Kidney epithelial cell (primary cell): ENCODE measurements around the gene MTAP. TPM values are rescaled to one million over a fixed set of nuclear protein-coding genes. Genes with fewer than 3 reads are reported as not detected.

Experiments used
- DNase-seq: peaks from one replicate; pipeline ENCODE4 v3.0.0-alpha.2; 2010; ENCODE audit warnings: low read depth
- H3K27me3 ChIP-seq: 2 replicates; pipeline ENCODE4 v1.6.0; 2011; ENCODE audit warnings: low read length; ENCODE audit not compliant: control insufficient read depth, insufficient read depth
- H3K36me3 ChIP-seq: 2 replicates; pipeline ENCODE4 v1.5.1; 2011; ENCODE audit warnings: low read length; ENCODE audit not compliant: control insufficient read depth, insufficient read depth
- H3K4me3 ChIP-seq: 2 replicates; pipeline ENCODE4 v1.5.1; 2011; ENCODE audit warnings: low read depth, mild to moderate bottlenecking, control low read depth, low read length
- CTCF ChIP-seq: IDR thresholded peaks from 2 replicates; pipeline ENCODE4 v1.5.1; 2011; ENCODE audit warnings: mild to moderate bottlenecking, moderate library complexity, low read length, control low read depth, inconsistent platforms; ENCODE audit not compliant: insufficient read depth, poor library complexity, severe bottlenecking
- total RNA-seq: library from RNA; depleted of rRNA; stranded (reverse); fragments of >200 nt; gene quantifications from 2 replicates; pipeline ENCODE4 v1.2.3, GENCODE V29; 2015

The MTAP gene
- total RNA-seq, 1 donor from 2014 or later, result 35.1 TPM

GRCh38 chr9:21840647-21841046 is 38.2 kb downstream of the MTAP start:
- TF ChIP-seq CTCF, result no peak
- Histone ChIP-seq H3K4me3 (no peak overlapping the region), H3K27me3 (no peaks in the 10 kb centered on the region), H3K36me3 (peaks cover 8% of the 10 kb centered on the region)
- no peak for DNase-seq

- DNase-seq, result no peak
- no peak for TF ChIP-seq CTCF
- Histone ChIP-seq H3K27me3 (no peaks in the 10 kb centered on the region), H3K4me3 (no peak overlapping the region), H3K36me3 (peaks cover 8% of the 10 kb centered on the region)
Observed at GRCh38 chr9:21841133-21841532, 38.7 kb downstream of the MTAP start.

GRCh38 chr9:21848615-21849014 is 46.2 kb downstream of the MTAP start:
- H3K4me3 ChIP-seq, result no peak overlapping the region
- DNase-seq, result no peak
- no peak for TF ChIP-seq CTCF
- H3K36me3 ChIP-seq, result no peaks in the 10 kb centered on the region
- H3K27me3 ChIP-seq, result no peaks in the 10 kb centered on the region

- no peaks in the 10 kb centered on the region for H3K36me3 ChIP-seq
- no peak for DNase-seq
- H3K4me3 ChIP-seq, result no peak overlapping the region
- H3K27me3 ChIP-seq, result no peaks in the 10 kb centered on the region
- TF ChIP-seq CTCF, result no peak
Observed at GRCh38 chr9:21852754-21853153, 50.3 kb downstream of the MTAP start.

- H3K36me3 ChIP-seq, result no peaks in the 10 kb centered on the region
- no peak for DNase-seq
- TF ChIP-seq CTCF, result no peak
- no peak overlapping the region for H3K4me3 ChIP-seq
- H3K27me3 ChIP-seq, result no peaks in the 10 kb centered on the region
Observed at GRCh38 chr9:21853414-21853813, 51.0 kb downstream of the MTAP start.

GRCh38 chr9:21854119-21854518 is 51.7 kb downstream of the MTAP start:
- no peaks in the 10 kb centered on the region for H3K36me3 ChIP-seq
- no peak for TF ChIP-seq CTCF

More at GRCh38 chr9:21854119-21854518, 51.7 kb downstream of the MTAP start:
- H3K27me3 ChIP-seq, result no peaks in the 10 kb centered on the region
- no peak overlapping the region for H3K4me3 ChIP-seq
- no peak for DNase-seq
